HCT116 (cell line): ENCODE measurements around the gene TAP1. TPM values are rescaled to one million over a fixed set of nuclear protein-coding genes. Genes with fewer than 3 reads are reported as not detected.

ENCODE experiments used
- ATAC-seq: fragments of 200-7000 bp; cut with Tn5 transposase; 2 replicates; pipeline ENCODE4 v1.9.1; 2020; ENCODE audit warnings: mild to moderate bottlenecking, moderate library complexity
- BruUV-seq: library from RNA; stranded (reverse); fragments of 400-500 nt; replicated peaks from 2 replicates; lab custom pipeline; 2021; lab: Mats Ljungman, UMichigan
- CTCF ChIA-PET: fragments of 300-600 bp; sonication (Branson Sonifier 250); formaldehyde crosslinking; loops from one replicate; lab custom pipeline; 2021; ENCODE audit warnings: antibody characterized with exemption; lab: Charles Lee
- POLR2A ChIA-PET: fragments of 300-600, 350-600 bp; sonication (Branson Sonifier 250); formaldehyde crosslinking; loops from one replicate; lab custom pipeline; 2021; ENCODE audit warnings: antibody characterized with exemption; lab: Charles Lee
- RAD21 ChIA-PET, 2 experiments: fragments of 300-600 bp; sonication (Branson Sonifier 250); formaldehyde crosslinking; loops; one replicate each; lab custom pipeline; 2023; ENCODE audit warnings: low total read pairs in 2 of 2; ENCODE audit not compliant: uncharacterized antibody in 2 of 2, unreplicated experiment in 2 of 2, low non-redundant PET in 1 of 2; lab: Charles Lee
- DNase-seq: peaks from one replicate; pipeline ENCODE4 v3.0.0-alpha.2; 2010; ENCODE audit warnings: low read depth, low spot score
- H2AFZ ChIP-seq: fragments of 200-600 bp; shearing (Covaris generic), sonication (generic); 2 replicates; pipeline ENCODE4 v1.6.1; 2017; ENCODE audit warnings: low read depth, mixed run types, mixed read lengths, antibody characterized with exemption, low read length; ENCODE audit not compliant: poor library complexity, severe bottlenecking
- H3K27ac ChIP-seq: 2 replicates; pipeline ENCODE4 v1.5.1; 2012; ENCODE audit warnings: low read depth, low read length
- H3K27me3 ChIP-seq: fragments of 200-600 bp; sonication (generic); 2 replicates; pipeline ENCODE4 v1.6.1; 2016; ENCODE audit warnings: mixed run types, low read length, mixed read lengths; ENCODE audit not compliant: insufficient read depth
- H3K36me3 ChIP-seq, 2 experiments: fragments of 200-500 bp in 1 of 2; fragments of 200-600 bp in 1 of 2; sonication (Bioruptor generic) in 1 of 2; sonication (generic) in 1 of 2; 2 replicates each; pipeline versions ENCODE4 v1.5.1 to v1.6.1; 2014 to 2016; ENCODE audit warnings: low read length in 2 of 2, inconsistent platforms in 1 of 2, mixed read lengths in 1 of 2, mixed run types in 1 of 2; ENCODE audit not compliant: insufficient read depth in 2 of 2, control insufficient read depth in 1 of 2
- H3K4me1 ChIP-seq, 2 experiments: fragments of 200-600 bp in 1 of 2; sonication (generic) in 1 of 2; 2 replicates each; pipeline versions ENCODE4 v1.5.1 to v1.6.1; 2012 to 2017; ENCODE audit warnings: low read length in 2 of 2, inconsistent platforms in 1 of 2, mild to moderate bottlenecking in 1 of 2, mixed read lengths in 1 of 2, mixed run types in 1 of 2, moderate library complexity in 1 of 2; ENCODE audit not compliant: insufficient read depth in 2 of 2, control insufficient read depth in 1 of 2
- H3K4me2 ChIP-seq: fragments of 200-600 bp; sonication (generic); 2 replicates; pipeline ENCODE4 v1.6.1; 2017; ENCODE audit warnings: mixed run types, low read length, mixed read lengths
- H3K4me3 ChIP-seq, 2 experiments: fragments of 200-600 bp in 1 of 2; sonication (generic) in 1 of 2; replicated peaks in 1 of 2; 2 replicates each; pipeline ENCODE4 v1.5.1; 2011 to 2016; ENCODE audit warnings: low read length in 2 of 2, control low read depth in 1 of 2, low read depth in 1 of 2, mild to moderate bottlenecking in 1 of 2, mixed read lengths in 1 of 2, mixed run types in 1 of 2
- H3K79me2 ChIP-seq: fragments of 200-600 bp; sonication (generic); 2 replicates; pipeline ENCODE4 v1.6.1; 2017; ENCODE audit warnings: mild to moderate bottlenecking, mixed run types, low read length, moderate library complexity, mixed read lengths; ENCODE audit not compliant: insufficient read depth
- H3K9ac ChIP-seq: fragments of 200-600 bp; sonication (generic); 2 replicates; pipeline ENCODE4 v1.6.1; 2016; ENCODE audit warnings: low read length, mixed read lengths
- H3K9me2 ChIP-seq: fragments of 200-600 bp; sonication (generic), shearing (Covaris generic); 2 replicates; pipeline ENCODE4 v1.6.1; 2017; ENCODE audit warnings: mixed run types, mild to moderate bottlenecking, moderate library complexity; ENCODE audit not compliant: insufficient read depth
- H3K9me3 ChIP-seq, 2 experiments: fragments of 200-500 bp in 1 of 2; fragments of 200-600 bp in 1 of 2; sonication (Bioruptor generic) in 1 of 2; sonication (generic) in 1 of 2; 2 replicates each; pipeline ENCODE4 v1.6.1; 2014 to 2017; ENCODE audit warnings: low read length in 2 of 2, mixed read lengths in 2 of 2, inconsistent platforms in 1 of 2, low read depth in 1 of 2, mild to moderate bottlenecking in 1 of 2, mixed run types in 1 of 2, moderate library complexity in 1 of 2; ENCODE audit not compliant: control insufficient read depth in 1 of 2, insufficient read depth in 1 of 2
- H4K20me1 ChIP-seq: fragments of 200-600 bp; sonication (generic), shearing (Covaris generic); 2 replicates; pipeline ENCODE4 v1.6.1; 2017; ENCODE audit warnings: mixed run types, mild to moderate bottlenecking, moderate library complexity; ENCODE audit not compliant: insufficient read depth
- CBX3 ChIP-seq: IDR thresholded peaks from 2 replicates; pipeline ENCODE4 v1.6.1; 2012; ENCODE audit warnings: low read depth
- CEBPB ChIP-seq: IDR thresholded peaks from 2 replicates; pipeline ENCODE4 v1.6.1; 2012; ENCODE audit warnings: low read depth
- ELF1 ChIP-seq: IDR thresholded peaks from 2 replicates; pipeline ENCODE4 v1.6.1; 2012; ENCODE audit warnings: low read depth, borderline replicate concordance
- EZH2 ChIP-seq: fragments of 200-600 bp; sonication (generic); IDR thresholded peaks from 2 replicates; pipeline ENCODE4 v1.6.1; 2017; ENCODE audit warnings: antibody characterized with exemption, mixed run types
- FOSL1 ChIP-seq: IDR thresholded peaks from 2 replicates; pipeline ENCODE4 v1.6.1; 2012; ENCODE audit warnings: low read depth
- JUND ChIP-seq: IDR thresholded peaks from 2 replicates; pipeline ENCODE4 v1.6.1; 2012
- POLR2A ChIP-seq: IDR thresholded peaks from 2 replicates; pipeline ENCODE4 v1.7.0; 2011; ENCODE audit warnings: borderline replicate concordance; ENCODE audit not compliant: insufficient read depth, insufficient read length; ENCODE audit errors: extremely low read depth
- POLR2AphosphoS5 ChIP-seq: IDR thresholded peaks from 2 replicates; pipeline ENCODE4 v1.6.1; 2011; ENCODE audit warnings: mild to moderate bottlenecking, low read depth, low read length, moderate library complexity
- RAD21 ChIP-seq: IDR thresholded peaks from 2 replicates; pipeline ENCODE4 v1.6.1; 2012; ENCODE audit warnings: low read depth, mild to moderate bottlenecking
- SP1 ChIP-seq: IDR thresholded peaks from 2 replicates; pipeline ENCODE4 v1.6.1; 2012; ENCODE audit warnings: low read depth
- SRF ChIP-seq: IDR thresholded peaks from 2 replicates; pipeline ENCODE4 v1.6.1; 2012; ENCODE audit warnings: low read depth
- TCF7L2 ChIP-seq: IDR thresholded peaks from 2 replicates; pipeline ENCODE4 v1.7.0; 2011; ENCODE audit warnings: borderline replicate concordance, inconsistent platforms; ENCODE audit not compliant: insufficient read depth, insufficient read length; ENCODE audit errors: extremely low read depth
- YY1 ChIP-seq: IDR thresholded peaks from 2 replicates; pipeline ENCODE4 v1.6.1; 2011; ENCODE audit warnings: low read length, low read depth, moderate library complexity, mild to moderate bottlenecking; ENCODE audit not compliant: insufficient replicate concordance; ENCODE audit errors: extremely low read depth
- ZNF274 ChIP-seq: fragments of 200-500 bp; sonication (Bioruptor generic); IDR thresholded peaks from 2 replicates; pipeline ENCODE4 v1.6.1; 2014; ENCODE audit warnings: mild to moderate bottlenecking, low read depth, low read length, inconsistent platforms
- intact Hi-C: fragments of 100-400 bp; cut with micrococcal nuclease; formaldehyde crosslinking; loops from 2 replicates; pipeline ENCODE4 v1.10.0; 2022
- total RNA-seq: library from RNA; stranded (reverse); gene quantifications from one replicate; pipeline ENCODE4 v1.2.1, GENCODE V29; 2021; ENCODE audit not compliant: unreplicated experiment
- TF ChIP-seq, protein P1 (sequence below): IDR thresholded peaks from 2 replicates; pipeline ENCODE4 v1.6.1; 2012
- TF ChIP-seq, protein P2 (sequence below): IDR thresholded peaks from 2 replicates; pipeline ENCODE4 v1.6.1; 2012; ENCODE audit warnings: low read depth
- TF ChIP-seq, protein P3 (sequence below): IDR thresholded peaks from 2 replicates; pipeline ENCODE4 v1.6.1; 2012
- TF ChIP-seq, protein P4 (sequence below): IDR thresholded peaks from 2 replicates; pipeline ENCODE4 v1.6.1; 2011; ENCODE audit warnings: mild to moderate bottlenecking, low read length, moderate library complexity; ENCODE audit not compliant: insufficient replicate concordance; ENCODE audit errors: extremely low read depth
- TF ChIP-seq, protein P5 (sequence below), 3 experiments: fragments of 200-600 bp in 1 of 3; sonication (generic) in 1 of 3; IDR thresholded peaks in 2 of 3; conservative IDR thresholded peaks in 1 of 3; 2 replicates each; pipeline ENCODE4 v1.5.1; 2012 to 2017; ENCODE audit warnings: low read depth in 2 of 3, low read length in 2 of 3, antibody characterized with exemption in 1 of 3, borderline replicate concordance in 1 of 3, control low read depth in 1 of 3, mild to moderate bottlenecking in 1 of 3, mixed read lengths in 1 of 3, mixed run types in 1 of 3, moderate library complexity in 1 of 3; ENCODE audit not compliant: insufficient read depth in 1 of 3

Gene TAP1
- total RNA-seq, 1 experiment from 2014 or later = 32.2 TPM

DNA sequence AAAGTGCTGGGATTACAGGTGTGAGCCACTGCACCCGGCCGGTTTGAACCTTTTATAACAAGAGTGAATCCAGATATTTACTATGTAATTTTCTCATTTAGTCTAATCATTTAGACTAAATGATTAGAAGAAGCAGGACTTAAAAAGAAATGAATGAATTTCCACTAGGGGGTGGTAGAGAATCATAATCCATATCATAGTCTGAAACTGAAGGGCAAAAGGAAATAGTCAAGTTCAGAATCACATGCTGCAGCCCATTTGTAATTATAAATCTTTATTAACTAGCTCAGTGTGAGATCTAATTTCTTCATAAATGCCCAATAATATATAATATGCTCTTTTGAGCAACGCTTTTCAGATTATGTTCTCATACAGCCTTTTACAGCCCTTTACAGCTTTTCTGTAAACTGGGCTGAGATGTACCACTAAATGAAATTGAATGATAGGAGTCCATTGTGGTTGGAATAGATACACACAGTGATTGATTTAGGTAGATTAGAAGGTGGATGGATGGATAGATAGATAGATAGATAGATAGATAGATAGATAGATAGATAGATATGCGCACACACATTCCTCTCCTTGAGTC lies 32.3 kb upstream of the TAP1 start:
- intact Hi-C loops = loop anchor here (1.0 to 5.0 kb wide), 4 partner anchors 47 to 99 kb away; partner anchors contain the start of gene BRD2
- Histone ChIP-seq H3K4me2 (no peak overlapping the region), H3K9ac (no peak overlapping the region), H4K20me1 (no peaks in the 10 kb centered on the region), H3K36me3 (no peaks in the 10 kb centered on the region), H3K9me2 (no peaks in the 10 kb centered on the region), H3K79me2 (no peaks in the 10 kb centered on the region), H2AFZ (peak overlapping the region; percentile 80), H3K27ac (no peak overlapping the region), H3K4me3 (no peak overlapping the region), H3K27me3 (no peaks in the 10 kb centered on the region), H3K9me3 (no peaks in the 10 kb centered on the region), H3K4me1 (peaks cover 0 to 7% of the 10 kb centered on the region in 2 experiments; a peak in 2 of 4 replicates)
- BruUV-seq = no TSS peak
- DNase-seq (peak; percentile 72), ATAC-seq (peak; percentile 80)
- CTCF ChIA-PET = interaction anchor here (0.6 to 2.1 kb wide), 14 partner anchors 8 to 101 kb away, joined by 3 to 39 read pairs (median 4); partner anchors contain the start of genes HLA-DMA, HLA-DMB and TAP2
- RAD21 ChIA-PET = interaction anchor here (1.0 to 1.7 kb wide), 3 partner anchors 48 to 99 kb away, joined by 3 to 8 read pairs (median 4); no protein-coding TSS in a partner anchor
- POLR2A ChIA-PET = interaction anchor here (1.4 to 1.6 kb wide), 2 partner anchors 85 to 99 kb away, joined by 6 to 19 read pairs; no protein-coding TSS in a partner anchor
- TF ChIP-seq, protein P1, sequence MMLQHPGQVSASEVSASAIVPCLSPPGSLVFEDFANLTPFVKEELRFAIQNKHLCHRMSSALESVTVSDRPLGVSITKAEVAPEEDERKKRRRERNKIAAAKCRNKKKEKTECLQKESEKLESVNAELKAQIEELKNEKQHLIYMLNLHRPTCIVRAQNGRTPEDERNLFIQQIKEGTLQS = no peak
- TF ChIP-seq, protein P2, sequence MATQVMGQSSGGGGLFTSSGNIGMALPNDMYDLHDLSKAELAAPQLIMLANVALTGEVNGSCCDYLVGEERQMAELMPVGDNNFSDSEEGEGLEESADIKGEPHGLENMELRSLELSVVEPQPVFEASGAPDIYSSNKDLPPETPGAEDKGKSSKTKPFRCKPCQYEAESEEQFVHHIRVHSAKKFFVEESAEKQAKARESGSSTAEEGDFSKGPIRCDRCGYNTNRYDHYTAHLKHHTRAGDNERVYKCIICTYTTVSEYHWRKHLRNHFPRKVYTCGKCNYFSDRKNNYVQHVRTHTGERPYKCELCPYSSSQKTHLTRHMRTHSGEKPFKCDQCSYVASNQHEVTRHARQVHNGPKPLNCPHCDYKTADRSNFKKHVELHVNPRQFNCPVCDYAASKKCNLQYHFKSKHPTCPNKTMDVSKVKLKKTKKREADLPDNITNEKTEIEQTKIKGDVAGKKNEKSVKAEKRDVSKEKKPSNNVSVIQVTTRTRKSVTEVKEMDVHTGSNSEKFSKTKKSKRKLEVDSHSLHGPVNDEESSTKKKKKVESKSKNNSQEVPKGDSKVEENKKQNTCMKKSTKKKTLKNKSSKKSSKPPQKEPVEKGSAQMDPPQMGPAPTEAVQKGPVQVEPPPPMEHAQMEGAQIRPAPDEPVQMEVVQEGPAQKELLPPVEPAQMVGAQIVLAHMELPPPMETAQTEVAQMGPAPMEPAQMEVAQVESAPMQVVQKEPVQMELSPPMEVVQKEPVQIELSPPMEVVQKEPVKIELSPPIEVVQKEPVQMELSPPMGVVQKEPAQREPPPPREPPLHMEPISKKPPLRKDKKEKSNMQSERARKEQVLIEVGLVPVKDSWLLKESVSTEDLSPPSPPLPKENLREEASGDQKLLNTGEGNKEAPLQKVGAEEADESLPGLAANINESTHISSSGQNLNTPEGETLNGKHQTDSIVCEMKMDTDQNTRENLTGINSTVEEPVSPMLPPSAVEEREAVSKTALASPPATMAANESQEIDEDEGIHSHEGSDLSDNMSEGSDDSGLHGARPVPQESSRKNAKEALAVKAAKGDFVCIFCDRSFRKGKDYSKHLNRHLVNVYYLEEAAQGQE = no peak
- TF ChIP-seq EZH2 = no peak
- no peak for TF ChIP-seq SP1
- TF ChIP-seq TCF7L2 = no peak
- TF ChIP-seq ELF1 = no peak
- TF ChIP-seq, protein P3, sequence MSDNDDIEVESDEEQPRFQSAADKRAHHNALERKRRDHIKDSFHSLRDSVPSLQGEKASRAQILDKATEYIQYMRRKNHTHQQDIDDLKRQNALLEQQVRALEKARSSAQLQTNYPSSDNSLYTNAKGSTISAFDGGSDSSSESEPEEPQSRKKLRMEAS = no peak
- TF ChIP-seq JUND = no peak
- no peak for TF ChIP-seq FOSL1
- no peak for TF ChIP-seq POLR2A
- TF ChIP-seq POLR2AphosphoS5 = no peak
- TF ChIP-seq CEBPB = no peak
- TF ChIP-seq, protein P4, sequence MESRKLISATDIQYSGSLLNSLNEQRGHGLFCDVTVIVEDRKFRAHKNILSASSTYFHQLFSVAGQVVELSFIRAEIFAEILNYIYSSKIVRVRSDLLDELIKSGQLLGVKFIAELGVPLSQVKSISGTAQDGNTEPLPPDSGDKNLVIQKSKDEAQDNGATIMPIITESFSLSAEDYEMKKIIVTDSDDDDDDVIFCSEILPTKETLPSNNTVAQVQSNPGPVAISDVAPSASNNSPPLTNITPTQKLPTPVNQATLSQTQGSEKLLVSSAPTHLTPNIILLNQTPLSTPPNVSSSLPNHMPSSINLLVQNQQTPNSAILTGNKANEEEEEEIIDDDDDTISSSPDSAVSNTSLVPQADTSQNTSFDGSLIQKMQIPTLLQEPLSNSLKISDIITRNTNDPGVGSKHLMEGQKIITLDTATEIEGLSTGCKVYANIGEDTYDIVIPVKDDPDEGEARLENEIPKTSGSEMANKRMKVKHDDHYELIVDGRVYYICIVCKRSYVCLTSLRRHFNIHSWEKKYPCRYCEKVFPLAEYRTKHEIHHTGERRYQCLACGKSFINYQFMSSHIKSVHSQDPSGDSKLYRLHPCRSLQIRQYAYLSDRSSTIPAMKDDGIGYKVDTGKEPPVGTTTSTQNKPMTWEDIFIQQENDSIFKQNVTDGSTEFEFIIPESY = no peak
- TF ChIP-seq ZNF274 = no peak
- TF ChIP-seq YY1 = no peak
- peak; percentile 86 for TF ChIP-seq RAD21
- TF ChIP-seq, protein P5, sequence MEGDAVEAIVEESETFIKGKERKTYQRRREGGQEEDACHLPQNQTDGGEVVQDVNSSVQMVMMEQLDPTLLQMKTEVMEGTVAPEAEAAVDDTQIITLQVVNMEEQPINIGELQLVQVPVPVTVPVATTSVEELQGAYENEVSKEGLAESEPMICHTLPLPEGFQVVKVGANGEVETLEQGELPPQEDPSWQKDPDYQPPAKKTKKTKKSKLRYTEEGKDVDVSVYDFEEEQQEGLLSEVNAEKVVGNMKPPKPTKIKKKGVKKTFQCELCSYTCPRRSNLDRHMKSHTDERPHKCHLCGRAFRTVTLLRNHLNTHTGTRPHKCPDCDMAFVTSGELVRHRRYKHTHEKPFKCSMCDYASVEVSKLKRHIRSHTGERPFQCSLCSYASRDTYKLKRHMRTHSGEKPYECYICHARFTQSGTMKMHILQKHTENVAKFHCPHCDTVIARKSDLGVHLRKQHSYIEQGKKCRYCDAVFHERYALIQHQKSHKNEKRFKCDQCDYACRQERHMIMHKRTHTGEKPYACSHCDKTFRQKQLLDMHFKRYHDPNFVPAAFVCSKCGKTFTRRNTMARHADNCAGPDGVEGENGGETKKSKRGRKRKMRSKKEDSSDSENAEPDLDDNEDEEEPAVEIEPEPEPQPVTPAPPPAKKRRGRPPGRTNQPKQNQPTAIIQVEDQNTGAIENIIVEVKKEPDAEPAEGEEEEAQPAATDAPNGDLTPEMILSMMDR (IDR thresholded peaks at IDR 0.05 in 2 of 3, conservative IDR thresholded peaks at IDR 0.05 in 1 of 3; ENCODE audit: borderline replicate concordance in 1 of 3, insufficient read depth in 1 of 3, low read depth in 2 of 3, low read length in 2 of 3) = peak; percentile 33 to 80 (median 64)
- TF ChIP-seq SRF = no peak
- no peak for TF ChIP-seq CBX3
